ENCODE measurements around the gene NXPE2.
"Not testable (repeated sequence)": the region's sequence is repeated elsewhere in the genome, so short reads cannot be mapped to it uniquely, and the experiment has no call there.

NXPE2 gene

DNA sequence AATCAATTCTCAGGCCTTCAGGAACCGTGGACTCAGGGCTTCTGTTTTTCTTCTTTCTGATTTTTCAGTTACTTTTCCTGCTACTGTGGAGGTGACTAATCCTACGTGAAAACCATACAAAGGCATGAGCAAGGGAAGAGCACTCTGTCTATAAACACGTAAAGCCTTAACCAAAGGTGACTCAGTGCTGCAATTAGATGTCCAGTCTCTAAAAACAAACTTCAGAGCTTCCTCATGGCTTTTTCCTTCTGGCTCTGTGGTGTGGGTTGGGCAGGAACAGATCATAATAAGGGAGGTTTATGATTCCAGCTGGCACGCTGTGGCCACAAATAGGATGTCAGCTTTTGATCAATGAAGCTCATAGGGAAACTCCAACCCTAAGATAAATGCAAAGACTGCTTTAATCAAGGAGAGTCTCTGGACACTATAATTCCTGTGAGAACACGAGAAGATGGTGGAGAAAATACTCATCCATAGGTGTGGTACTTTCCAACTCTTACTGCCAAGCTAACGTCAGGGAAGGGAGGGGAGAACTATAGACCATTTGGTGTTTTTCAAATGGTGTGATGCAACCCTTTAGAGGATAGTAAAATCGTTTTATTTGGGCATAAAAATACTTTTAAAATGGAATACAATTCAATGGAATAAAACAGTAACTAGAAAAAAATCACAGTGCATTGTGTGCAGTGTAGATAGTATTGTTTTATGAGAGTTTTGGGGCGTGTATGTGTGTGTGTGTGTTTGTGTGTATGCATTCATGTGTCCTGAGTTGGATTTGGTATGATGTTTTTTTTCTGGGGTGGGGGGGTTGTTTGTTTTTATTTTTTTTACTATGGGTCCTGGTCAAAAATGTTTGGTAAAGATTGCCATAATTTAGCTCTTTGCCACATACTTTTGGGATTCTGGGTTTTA, at the start of gene NXPE2:
TSS of gene NXPE2 (plus strand) at position 403 of the 912 bp plus-strand sequence. CDS start at position 452, 49 bp downstream.
- no peak for DNase-seq

DNA sequence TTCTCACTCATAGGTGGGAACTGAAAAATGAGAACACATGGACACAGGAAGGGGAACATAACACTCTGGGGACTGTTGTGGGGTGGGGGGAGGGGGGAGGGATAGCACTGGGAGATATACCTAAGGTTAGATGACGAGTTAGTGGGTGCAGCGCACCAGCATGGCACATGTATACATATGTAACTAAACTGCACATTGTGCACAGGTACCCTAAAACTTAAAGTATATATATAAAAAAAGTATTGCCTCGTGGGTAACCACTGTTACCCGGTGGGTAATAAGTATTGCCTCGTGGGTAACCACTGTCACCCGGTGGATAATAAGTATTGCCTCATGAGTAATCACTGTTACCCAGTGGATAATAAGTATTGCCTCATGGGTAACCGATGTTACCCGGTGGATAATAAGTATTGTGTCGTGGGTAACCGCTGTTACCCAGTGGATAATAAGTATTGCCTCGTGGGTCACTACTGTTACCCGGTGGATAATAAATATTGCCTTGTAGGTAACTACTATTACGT, 46.8 kb upstream of the NXPE2 start:
- DNase-seq: not testable (repeated sequence)

GRCh38 chr11:114639440-114639839, 38.9 kb upstream of the NXPE2 start:
- not testable (repeated sequence) for DNase-seq

DNA sequence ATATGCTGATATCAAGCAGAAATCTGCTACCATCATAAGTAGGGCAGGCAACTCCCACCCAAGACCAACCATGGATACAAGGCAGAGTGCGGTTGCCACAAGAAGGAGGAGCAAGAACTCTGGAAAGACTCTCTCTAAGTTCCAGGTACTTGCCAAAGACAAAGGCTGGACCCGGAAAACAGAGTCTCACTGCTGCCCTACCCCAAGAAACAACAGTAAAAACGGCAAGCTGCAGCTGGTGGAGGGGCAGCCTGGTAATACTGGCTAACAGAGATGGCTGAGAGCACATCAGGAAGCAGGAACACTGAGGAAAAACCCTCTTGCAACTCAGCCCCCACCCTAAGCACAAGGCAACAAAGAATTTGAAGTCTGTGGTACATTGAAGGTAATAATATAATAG, 27.7 kb upstream of the NXPE2 start:
- no peak for DNase-seq

GRCh38 chr11:114651145-114651718, 27.1 kb upstream of the NXPE2 start:
- no peak for DNase-seq

DNA sequence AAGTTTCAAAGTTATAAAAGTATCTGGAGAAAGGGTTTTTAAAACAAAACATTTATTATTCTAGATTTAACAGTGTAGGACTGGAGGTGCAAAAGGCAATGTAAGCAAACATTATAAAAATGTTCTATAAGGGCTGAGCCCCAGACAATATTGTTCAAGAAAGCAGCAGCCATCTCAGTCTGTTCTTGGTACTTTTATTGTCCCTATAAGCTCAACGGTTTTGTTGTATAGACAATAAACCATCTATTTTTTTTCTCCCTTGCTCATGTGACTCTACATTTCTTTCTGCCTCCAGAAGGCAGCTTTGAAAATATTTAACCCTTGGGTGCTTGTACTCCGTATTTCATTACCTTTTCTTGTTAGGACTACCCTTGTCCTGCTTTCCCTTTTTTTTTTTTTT, 25.2 kb upstream of the NXPE2 start:
- DNase-seq: no peak

DNA sequence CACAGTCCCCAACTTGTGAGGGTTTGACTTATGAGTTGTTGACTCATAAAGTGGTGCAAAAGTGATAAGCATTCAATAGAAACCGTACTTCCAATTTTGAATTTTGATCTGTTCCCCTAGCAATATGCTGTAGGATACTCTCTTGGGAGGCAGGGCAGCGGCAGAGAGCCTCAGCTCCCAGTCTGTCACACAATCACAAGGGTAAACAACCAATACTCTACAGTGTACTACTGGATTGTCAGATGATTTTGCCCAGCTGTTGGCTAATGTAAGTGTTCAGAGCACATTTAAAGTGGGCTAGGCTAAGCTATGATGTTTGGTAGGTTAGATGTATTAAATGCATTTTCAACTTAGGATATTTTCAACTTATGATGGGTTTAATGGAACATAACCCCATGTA, 13.7 kb upstream of the NXPE2 start:
- no peak for DNase-seq

- no peak for DNase-seq
Measured at GRCh38 chr11:114666760-114667159, 11.6 kb upstream of the NXPE2 start.

DNA sequence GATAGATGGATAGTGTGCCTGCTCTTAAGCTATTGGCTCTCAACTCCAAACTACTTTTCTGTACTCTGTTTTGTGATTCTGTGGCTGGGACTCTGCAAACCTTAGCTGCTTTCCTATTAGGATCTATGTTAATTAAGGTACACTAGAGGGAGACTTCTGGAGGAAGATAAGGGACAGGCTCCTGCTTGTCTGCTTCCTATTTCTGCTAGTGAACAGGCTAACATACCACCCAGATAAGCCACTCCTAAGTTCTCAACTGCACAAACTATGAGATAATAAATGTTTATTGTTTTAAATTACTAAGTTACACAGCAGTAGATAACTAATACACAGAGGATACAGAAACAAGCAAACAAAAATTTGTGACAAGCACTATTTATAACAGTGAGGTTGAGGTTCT, 10.2 kb upstream of the NXPE2 start:
- DNase-seq: no peak

GRCh38 chr11:114673661-114674060, 4.7 kb upstream of the NXPE2 start:
- no peak for DNase-seq

- no peak for DNase-seq
Measured at GRCh38 chr11:114679505-114679904, 1.2 kb downstream of the NXPE2 start.

GRCh38 chr11:114683007-114683406, 4.7 kb downstream of the NXPE2 start:
- DNase-seq: no peak

- DNase-seq: no peak
Measured at GRCh38 chr11:114684636-114685035, 6.3 kb downstream of the NXPE2 start.

- no peak for DNase-seq
Measured at GRCh38 chr11:114685097-114685496, 6.8 kb downstream of the NXPE2 start.

DNA sequence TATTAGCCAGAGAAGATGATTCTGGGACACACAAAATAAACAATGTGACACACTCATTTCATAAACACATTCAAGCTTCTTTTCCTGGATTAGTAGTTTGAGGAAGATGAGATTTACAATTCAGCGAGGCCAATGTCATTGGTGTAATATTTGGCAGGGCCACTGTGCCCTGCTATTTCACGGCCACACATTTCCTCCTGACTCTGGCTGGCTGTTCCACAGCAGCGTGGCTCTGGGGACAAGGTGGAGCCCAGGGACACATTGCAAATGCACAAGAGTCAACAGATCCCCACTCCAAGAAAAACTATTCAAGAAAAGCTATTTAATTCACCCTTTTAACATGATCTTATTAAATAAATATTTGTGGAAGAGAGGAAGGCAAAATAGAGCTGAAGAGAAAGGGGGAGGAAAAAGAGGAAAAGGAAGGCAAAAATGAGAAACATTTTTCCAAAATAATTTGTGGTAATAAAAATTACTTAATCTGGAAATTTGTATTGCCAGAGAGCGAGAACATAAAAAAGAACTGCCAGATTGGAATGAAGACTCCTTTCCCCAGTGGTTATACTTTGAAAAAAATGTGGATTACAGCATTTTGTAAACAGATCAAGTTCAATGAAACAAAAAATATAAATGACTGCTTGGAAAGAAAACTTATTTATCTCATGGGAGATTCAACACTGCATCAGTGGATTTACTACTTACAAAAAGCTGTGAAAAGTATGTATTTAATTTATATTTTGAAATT, 27.1 kb downstream of the NXPE2 start:
- DNase-seq: no peak

GRCh38 chr11:114709960-114710359, 31.6 kb downstream of the NXPE2 start:
- no peak for DNase-seq

DNA sequence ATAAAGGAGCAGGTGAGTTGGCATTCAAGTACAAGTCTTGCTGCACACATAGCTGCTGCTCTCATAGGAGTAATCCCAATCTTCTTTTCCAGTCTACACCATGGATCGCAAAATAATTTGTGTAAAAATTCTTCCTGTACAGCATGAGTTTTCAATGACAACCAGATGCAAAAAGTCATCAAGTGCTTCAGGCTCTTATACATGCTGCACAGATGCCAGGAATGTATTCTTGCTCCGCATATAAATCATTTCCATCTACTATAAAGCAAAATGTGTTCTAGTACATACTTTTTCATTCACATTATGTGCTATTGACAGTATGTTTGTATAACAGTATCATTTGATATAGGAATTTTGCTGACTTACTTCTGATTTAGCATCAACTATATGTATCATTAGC, 35.4 kb downstream of the NXPE2 start:
- DNase-seq: no peak

GRCh38 chr11:114719562-114719961, 41.2 kb downstream of the NXPE2 start:
- no peak for DNase-seq

GRCh38 chr11:114724916-114725524, 46.7 kb downstream of the NXPE2 start:
- DNase-seq: no peak

- DNase-seq: no peak
Measured at GRCh38 chr11:114725623-114726022, 47.3 kb downstream of the NXPE2 start.

GRCh38 chr11:114736806-114737205, 58.5 kb downstream of the NXPE2 start:
- no peak for DNase-seq

GRCh38 chr11:114738954-114739353, 60.6 kb downstream of the NXPE2 start:
- peak in 1 of 2 donors; percentile 2 for DNase-seq

DNA sequence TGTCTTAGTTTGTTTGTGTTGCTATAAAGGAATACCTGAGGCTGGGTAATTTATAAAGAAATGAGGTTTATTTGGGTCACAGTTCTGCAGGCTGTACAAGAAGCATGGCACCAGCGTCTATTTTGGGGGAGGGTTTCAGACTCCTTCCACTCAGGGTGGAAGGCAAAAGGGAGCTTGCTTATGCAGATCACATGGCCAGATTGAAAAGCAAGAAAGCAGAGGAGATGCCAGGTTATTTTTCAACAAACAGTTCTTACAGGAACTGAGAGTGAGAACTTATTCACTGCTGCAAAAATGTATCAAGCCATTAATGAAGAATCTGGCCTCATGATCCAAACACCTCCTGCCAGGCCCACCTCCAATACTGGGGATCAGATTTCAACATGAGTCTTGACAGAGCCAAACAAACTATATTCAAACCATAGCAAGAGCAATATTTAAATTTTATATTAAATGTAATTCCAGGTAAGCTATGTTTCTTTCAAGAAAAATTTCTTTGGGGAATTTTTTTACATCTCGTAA, 66.9 kb downstream of the NXPE2 start:
- DNase-seq: no peak

Data from hippocampal formation (tissue), 2 donors.